Stomach smooth muscle (tissue), 2 donors: Measurements from ENCODE around the gene FEM1C.

Source experiments
- H3K27ac ChIP-seq: one replicate; pipeline ENCODE4 v1.7.0; 2013; ENCODE audit warnings: mild to moderate bottlenecking, low read length, inconsistent platforms
- H3K27me3 ChIP-seq, 2 donors: one replicate each; pipeline ENCODE4 v1.7.0; 2013; ENCODE audit warnings: low read length in 2 of 2; ENCODE audit not compliant: insufficient read depth in 2 of 2, control insufficient read depth in 1 of 2
- H3K36me3 ChIP-seq, 2 donors: one replicate each; pipeline ENCODE4 v1.7.0; 2013; ENCODE audit warnings: low read length in 2 of 2; ENCODE audit not compliant: control insufficient read depth in 2 of 2, insufficient read depth in 2 of 2
- H3K4me1 ChIP-seq: one replicate; pipeline ENCODE4 v1.7.0; 2013; ENCODE audit warnings: low read length; ENCODE audit not compliant: control insufficient read depth, insufficient read depth
- H3K4me3 ChIP-seq, 2 donors: one replicate each; pipeline ENCODE4 v1.7.0; 2013; ENCODE audit warnings: low read length in 2 of 2
- H3K9ac ChIP-seq, 2 donors: one replicate each; pipeline ENCODE4 v1.7.0; 2013; ENCODE audit warnings: low read length in 2 of 2, mild to moderate bottlenecking in 1 of 2
- H3K9me3 ChIP-seq, 2 donors: one replicate each; pipeline ENCODE4 v1.7.0; 2013; ENCODE audit warnings: low read length in 2 of 2; ENCODE audit not compliant: control insufficient read depth in 2 of 2
- donor health status: healthy.
- donor health status: Pancreatic carcinoma.

FEM1C gene

GRCh38 chr5:115522832-115523403 is 21.7 kb downstream of the FEM1C start:
- Histone ChIP-seq H3K4me1 (peaks cover 5% of the 10 kb centered on the region), H3K27ac (no peak overlapping the region), H3K4me3 (no peak overlapping the region), H3K9me3 (no peaks in the 10 kb centered on the region), H3K36me3 (peaks cover 14 to 15% of the 10 kb centered on the region in 2 donors), H3K9ac (no peak overlapping the region), H3K27me3 (no peaks in the 10 kb centered on the region)

GRCh38 chr5:115520191-115520590 is 24.4 kb downstream of the FEM1C start:
- Histone ChIP-seq H3K36me3 (peaks cover 14% of the 10 kb centered on the region in 2 donors), H3K4me1 (no peaks in the 10 kb centered on the region), H3K27ac (no peak overlapping the region)

GRCh38 chr5:115516372-115516771 is 28.2 kb downstream of the FEM1C start:
- Histone ChIP-seq H3K36me3 (no peaks in the 10 kb centered on the region), H3K9ac (no peak overlapping the region), H3K9me3 (no peaks in the 10 kb centered on the region), H3K4me3 (no peak overlapping the region), H3K4me1 (no peaks in the 10 kb centered on the region), H3K27ac (no peak overlapping the region), H3K27me3 (no peaks in the 10 kb centered on the region)

More at GRCh38 chr5:115520191-115520590, 24.4 kb downstream of the FEM1C start:
- no peak overlapping the region for H3K9ac ChIP-seq
- no peaks in the 10 kb centered on the region for H3K9me3 ChIP-seq
- no peaks in the 10 kb centered on the region for H3K27me3 ChIP-seq
- no peak overlapping the region for H3K4me3 ChIP-seq

GRCh38 chr5:115514220-115514619 is 30.4 kb downstream of the FEM1C start:
- Histone ChIP-seq H3K27ac (no peak overlapping the region), H3K9me3 (no peaks in the 10 kb centered on the region), H3K4me1 (no peaks in the 10 kb centered on the region), H3K27me3 (no peaks in the 10 kb centered on the region), H3K4me3 (no peak overlapping the region), H3K9ac (no peak overlapping the region), H3K36me3 (no peaks in the 10 kb centered on the region)

GRCh38 chr5:115511632-115512031 is 32.9 kb downstream of the FEM1C start:
- no peaks in the 10 kb centered on the region for H3K36me3 ChIP-seq
- H3K9me3 ChIP-seq, result no peaks in the 10 kb centered on the region
- no peak overlapping the region for H3K9ac ChIP-seq
- H3K27me3 ChIP-seq, result no peaks in the 10 kb centered on the region
- H3K27ac ChIP-seq, result no peak overlapping the region
- H3K4me3 ChIP-seq, result no peak overlapping the region
- H3K4me1 ChIP-seq, result no peaks in the 10 kb centered on the region

GRCh38 chr5:115510145-115510645 is 34.4 kb downstream of the FEM1C start:
- Histone ChIP-seq H3K4me3 (no peak overlapping the region), H3K9ac (no peak overlapping the region), H3K9me3 (no peaks in the 10 kb centered on the region), H3K4me1 (no peaks in the 10 kb centered on the region), H3K27ac (no peak overlapping the region), H3K36me3 (no peaks in the 10 kb centered on the region), H3K27me3 (no peaks in the 10 kb centered on the region)

GRCh38 chr5:115509547-115509946 is 35.0 kb downstream of the FEM1C start:
- no peaks in the 10 kb centered on the region for H3K36me3 ChIP-seq
- H3K9ac ChIP-seq, result no peak overlapping the region
- no peaks in the 10 kb centered on the region for H3K27me3 ChIP-seq
- H3K4me3 ChIP-seq, result no peak overlapping the region
- H3K4me1 ChIP-seq, result no peaks in the 10 kb centered on the region
- H3K9me3 ChIP-seq, result no peaks in the 10 kb centered on the region
- H3K27ac ChIP-seq, result no peak overlapping the region

- Histone ChIP-seq H3K9ac (no peak overlapping the region), H3K27ac (no peak overlapping the region)
These were observed 36.9 kb downstream of the FEM1C start for GRCh38 chr5:115507681-115508080.

GRCh38 chr5:115503420-115503819 is 41.2 kb downstream of the FEM1C start:
- Histone ChIP-seq H3K4me3 (no peak overlapping the region), H3K36me3 (no peaks in the 10 kb centered on the region), H3K9ac (no peak overlapping the region), H3K4me1 (peaks cover 5% of the 10 kb centered on the region), H3K9me3 (no peaks in the 10 kb centered on the region), H3K27ac (no peak overlapping the region), H3K27me3 (no peaks in the 10 kb centered on the region)

More at GRCh38 chr5:115507681-115508080, 36.9 kb downstream of the FEM1C start:
- H3K36me3 ChIP-seq, result no peaks in the 10 kb centered on the region
- H3K9me3 ChIP-seq, result no peaks in the 10 kb centered on the region
- no peaks in the 10 kb centered on the region for H3K4me1 ChIP-seq
- H3K4me3 ChIP-seq, result no peak overlapping the region
- H3K27me3 ChIP-seq, result no peaks in the 10 kb centered on the region

- Histone ChIP-seq H3K4me3 (no peak overlapping the region), H3K36me3 (no peaks in the 10 kb centered on the region), H3K4me1 (peaks cover 5% of the 10 kb centered on the region), H3K27ac (peak overlapping the region; percentile 26), H3K9me3 (no peaks in the 10 kb centered on the region), H3K27me3 (no peaks in the 10 kb centered on the region), H3K9ac (no peak overlapping the region)
These were observed 42.9 kb downstream of the FEM1C start for GRCh38 chr5:115501464-115502210.

GRCh38 chr5:115500225-115500624 is 44.4 kb downstream of the FEM1C start:
- Histone ChIP-seq H3K27ac (no peak overlapping the region), H3K9ac (no peak overlapping the region), H3K4me3 (no peak overlapping the region), H3K36me3 (no peaks in the 10 kb centered on the region), H3K9me3 (no peaks in the 10 kb centered on the region), H3K27me3 (no peaks in the 10 kb centered on the region), H3K4me1 (peaks cover 5% of the 10 kb centered on the region)
